ENCODE data around the gene SLC4A9. TPM values are rescaled to one million over a fixed set of nuclear protein-coding genes. Genes with fewer than 3 reads are reported as not detected.
A peak's percentile ranks its signal among the peaks of the same experiment; 100 is the strongest.

SLC4A9 gene
- polyA plus RNA-seq, 3 donors = 0.28 TPM; not detected in 2

GRCh38 chr5:140337880-140338279 lies 22.1 kb upstream of the SLC4A9 start:
- WGBS (ENCODE audit: insufficient coverage) = no CpG with 5 or more reads among the region's 1 CpG
- no peak for DNase-seq
- no peak for TF ChIP-seq CTCF (IDR thresholded peaks at IDR 0.05)
- Histone ChIP-seq H3K79me2 (ENCODE audit: insufficient read depth, low read length) (peaks cover 18% of the 10 kb centered on the region), H3K9ac (ENCODE audit: insufficient read depth, low read length, poor library complexity, severe bottlenecking) (no peak overlapping the region), H2AFZ (ENCODE audit: insufficient read depth, low read depth, low read length, poor library complexity, severe bottlenecking) (no peak overlapping the region), H3K4me1 (ENCODE audit: control insufficient read depth in 1 of 2, insufficient read depth in 2 of 2, low read length in 2 of 2) (peaks cover 46 to 47% of the 10 kb centered on the region in 2 donors), H3K4me2 (replicated peaks; ENCODE audit: extremely low read depth, low read length, poor library complexity, severe bottlenecking) (no peak overlapping the region), H3K27me3 (ENCODE audit: control insufficient read depth in 2 of 2, insufficient read depth in 2 of 2, low read length in 2 of 2) (no peaks in the 10 kb centered on the region), H3K27ac (ENCODE audit: low read depth in 1 of 2, low read length in 2 of 2) (no peak overlapping the region), H3K36me3 (replicated peaks in 1 of 2; ENCODE audit: control insufficient read depth in 1 of 2, insufficient read depth in 2 of 2, low read length in 2 of 2) (peaks cover 18 to 57% of the 10 kb centered on the region in 2 donors), H3K9me3 (replicated peaks in 1 of 2; ENCODE audit: control insufficient read depth in 1 of 2, insufficient read depth in 1 of 2, low read length in 2 of 2) (no peaks in the 10 kb centered on the region), H4K20me1 (ENCODE audit: insufficient read depth, low read length) (peaks cover 47% of the 10 kb centered on the region), H3K4me3 (replicated peaks in 1 of 3; ENCODE audit: low read depth in 2 of 3, low read length in 3 of 3) (no peak overlapping the region)
- peaks cover 63% of the 10 kb centered on the region for H3K4me1 Mint-ChIP-seq
- H3K36me3 Mint-ChIP-seq = peaks cover 83 to 88% of the 10 kb centered on the region in 2 donors
- peaks cover 0 to 3% (median 0%) of the 10 kb centered on the region in 7 donors for H3K9me3 Mint-ChIP-seq
- H3K4me3 Mint-ChIP-seq = no peak overlapping the region
- peaks cover 0 to 5% (median 2%) of the 10 kb centered on the region in 3 donors for H3K27me3 Mint-ChIP-seq (ENCODE audit: low read depth in 3 of 3)
- intact Hi-C loops (cut with micrococcal nuclease) = no loop called here
- peak overlapping the region in 1 of 7 donors; percentile 33 for H3K27ac Mint-ChIP-seq

- H3K27ac ChIP-seq (ENCODE audit: low read depth in 1 of 2, low read length in 2 of 2) = no peak overlapping the region
- H3K9me3 ChIP-seq (replicated peaks in 1 of 2; ENCODE audit: control insufficient read depth in 1 of 2, insufficient read depth in 1 of 2, low read length in 2 of 2) = no peaks in the 10 kb centered on the region
- Mint-ChIP-seq H3K36me3 (peaks cover 78 to 88% of the 10 kb centered on the region in 2 donors), H3K4me1 (peaks cover 68% of the 10 kb centered on the region), H3K9me3 (peaks cover 0 to 3% (median 0%) of the 10 kb centered on the region in 7 donors), H3K27me3 (ENCODE audit: low read depth in 3 of 3) (peaks cover 0 to 5% (median 2%) of the 10 kb centered on the region in 3 donors), H3K4me3 (no peak overlapping the region), H3K27ac (peak overlapping the region in 5 of 7 donors; percentile 33 to 87 (median 40))
- H3K9ac ChIP-seq (ENCODE audit: insufficient read depth, low read length, poor library complexity, severe bottlenecking) = no peak overlapping the region
- no peak overlapping the region for H3K4me2 ChIP-seq (replicated peaks; ENCODE audit: extremely low read depth, low read length, poor library complexity, severe bottlenecking)
- H3K36me3 ChIP-seq (replicated peaks in 1 of 2; ENCODE audit: control insufficient read depth in 1 of 2, insufficient read depth in 2 of 2, low read length in 2 of 2) = peaks cover 14 to 53% of the 10 kb centered on the region in 2 donors
- no peaks in the 10 kb centered on the region for H3K27me3 ChIP-seq (ENCODE audit: control insufficient read depth in 2 of 2, insufficient read depth in 2 of 2, low read length in 2 of 2)
- H3K4me3 ChIP-seq (replicated peaks in 1 of 3; ENCODE audit: low read depth in 2 of 3, low read length in 3 of 3) = no peak overlapping the region
- peaks cover 51 to 52% of the 10 kb centered on the region in 2 donors for H3K4me1 ChIP-seq (ENCODE audit: control insufficient read depth in 1 of 2, insufficient read depth in 2 of 2, low read length in 2 of 2)
- no peak for TF ChIP-seq CTCF (IDR thresholded peaks at IDR 0.05)
- WGBS (ENCODE audit: insufficient coverage) = no CpG with 5 or more reads among the region's 3 CpGs
- DNase-seq = no peak
- H2AFZ ChIP-seq (ENCODE audit: insufficient read depth, low read depth, low read length, poor library complexity, severe bottlenecking) = no peak overlapping the region
- intact Hi-C loops (cut with micrococcal nuclease) = no loop called here
- peaks cover 18% of the 10 kb centered on the region for H3K79me2 ChIP-seq (ENCODE audit: insufficient read depth, low read length)
- peaks cover 52% of the 10 kb centered on the region for H4K20me1 ChIP-seq (ENCODE audit: insufficient read depth, low read length)
Observed at GRCh38 chr5:140338336-140338735, 21.7 kb upstream of the SLC4A9 start.

Data from CD14-positive monocyte (primary cell).